HG03521 (cell line): ENCODE data around the gene HOXB7.

Experiments used
- ATAC-seq: cut with Tn5 transposase; IDR thresholded peaks from one replicate; pipeline ENCODE4 v1.9.1; 2021; ENCODE audit warnings: mild to moderate bottlenecking, moderate library complexity; ENCODE audit not compliant: unreplicated experiment

Gene HOXB7

GRCh38 chr17:48611213-48611612 is 396 bp upstream of the HOXB7 start:
- ATAC-seq = no peak

DNA sequence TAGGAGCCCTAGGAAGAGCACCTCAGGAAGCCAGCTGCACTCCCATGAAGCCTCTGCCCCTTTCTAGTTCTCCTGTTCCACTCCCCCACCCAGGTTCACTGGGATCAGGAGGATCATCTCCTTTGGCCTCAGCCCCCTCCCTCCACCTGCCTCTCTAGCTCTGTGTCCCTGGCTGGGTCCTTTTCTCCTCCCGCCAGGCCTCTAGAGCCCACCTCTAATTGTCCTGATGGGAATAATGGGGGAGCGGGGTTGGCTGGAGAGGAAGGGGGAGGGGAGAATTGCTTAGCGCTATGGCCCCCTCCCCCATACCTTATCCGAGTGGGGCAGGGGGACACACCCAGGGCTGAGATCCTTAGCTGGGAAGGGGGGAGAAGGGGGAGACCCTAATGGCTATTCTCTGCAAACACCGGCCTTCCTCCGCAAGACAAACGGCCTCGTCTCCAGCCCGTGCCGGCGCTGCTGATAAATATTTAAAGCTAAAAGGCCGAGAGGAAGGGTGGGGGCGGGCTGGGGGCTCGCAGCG is 997 bp downstream of the HOXB7 start:
- ATAC-seq = no peak

DNA sequence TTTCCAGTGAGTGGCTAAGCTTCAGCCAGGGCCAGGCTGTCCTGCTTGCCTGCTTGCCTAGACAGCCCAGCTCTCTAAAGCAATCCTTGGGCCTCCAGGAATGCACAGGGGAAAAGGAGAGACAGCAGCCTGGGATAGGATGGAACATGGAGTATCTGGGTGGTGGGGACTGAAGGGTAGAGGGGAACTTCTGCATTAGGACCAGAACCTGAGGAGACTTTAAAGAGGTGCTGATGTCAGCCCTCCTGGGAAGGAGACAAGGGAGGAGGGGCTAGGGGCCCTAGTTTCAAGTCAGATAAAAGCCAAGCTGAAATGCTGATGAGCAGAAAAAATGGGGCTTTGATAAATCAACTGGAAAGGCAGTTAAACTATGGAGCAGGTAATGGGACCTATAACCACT is 1.8 kb downstream of the HOXB7 start:
- no peak for ATAC-seq

GRCh38 chr17:48608494-48608834 is 2.4 kb downstream of the HOXB7 start:
- ATAC-seq = no peak

- ATAC-seq = no peak
Measured at GRCh38 chr17:48606892-48607614, 3.8 kb downstream of the HOXB7 start.

- no peak for ATAC-seq
Measured at GRCh38 chr17:48605991-48606891, 4.6 kb downstream of the HOXB7 start.

DNA sequence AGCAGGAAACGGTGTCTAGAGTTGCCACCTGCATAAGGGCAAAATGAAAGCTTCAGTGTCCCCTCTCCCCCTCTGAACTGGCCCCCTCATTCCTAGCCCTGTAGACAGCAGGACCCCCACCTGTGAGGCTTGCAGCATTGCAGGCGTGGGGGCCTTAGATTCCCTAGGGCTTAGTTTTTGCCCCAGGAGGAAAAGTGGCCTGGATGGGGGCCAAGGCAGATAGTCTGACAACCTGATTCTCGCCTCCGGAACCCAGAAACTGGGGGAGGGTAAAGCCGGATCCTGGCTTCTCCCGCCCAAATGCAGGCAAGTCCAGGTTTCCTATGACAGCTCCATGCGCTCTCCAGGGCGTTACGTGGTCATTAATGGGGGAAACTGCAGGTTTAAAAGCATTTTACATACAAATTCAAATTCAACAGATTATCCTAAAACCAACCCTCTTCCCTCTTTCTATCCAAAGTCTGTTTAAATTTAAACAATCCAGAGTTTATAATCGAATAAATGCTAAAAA is 5.4 kb downstream of the HOXB7 start:
- ATAC-seq = no peak

GRCh38 chr17:48604770-48605329 is 6.0 kb downstream of the HOXB7 start, which contains the start of gene HOXB6:
TSS of gene HOXB6 (minus strand) at chr17:48604986. CDS start at chr17:48598150, 6,836 bp downstream.
- ATAC-seq = no peak

- no peak for ATAC-seq
Measured at GRCh38 chr17:48603959-48604769, 6.7 kb downstream of the HOXB7 start.

- ATAC-seq = no peak
Measured at GRCh38 chr17:48601539-48602425, 9.0 kb downstream of the HOXB7 start.

DNA sequence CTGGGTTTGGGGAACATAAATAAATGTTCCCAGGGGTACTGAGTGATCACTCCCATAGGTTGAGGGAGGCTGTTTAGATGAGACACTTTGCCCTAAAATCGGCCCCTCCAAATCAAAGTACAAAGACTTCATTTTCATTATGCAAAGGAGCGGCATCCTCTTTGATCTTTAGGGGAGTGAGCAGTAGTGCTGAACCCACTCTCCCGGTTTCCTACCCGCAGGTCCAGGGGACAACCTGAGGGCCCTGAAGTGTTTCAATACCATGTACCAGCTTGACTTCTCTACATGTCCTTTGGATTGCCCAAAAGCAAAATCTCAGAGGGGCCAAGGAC is 9.6 kb downstream of the HOXB7 start:
- no peak for ATAC-seq

- ATAC-seq = no peak
Measured at GRCh38 chr17:48600244-48601098, 10.3 kb downstream of the HOXB7 start.

- ATAC-seq = no peak
Measured at GRCh38 chr17:48599354-48599753, 11.5 kb downstream of the HOXB7 start.

DNA sequence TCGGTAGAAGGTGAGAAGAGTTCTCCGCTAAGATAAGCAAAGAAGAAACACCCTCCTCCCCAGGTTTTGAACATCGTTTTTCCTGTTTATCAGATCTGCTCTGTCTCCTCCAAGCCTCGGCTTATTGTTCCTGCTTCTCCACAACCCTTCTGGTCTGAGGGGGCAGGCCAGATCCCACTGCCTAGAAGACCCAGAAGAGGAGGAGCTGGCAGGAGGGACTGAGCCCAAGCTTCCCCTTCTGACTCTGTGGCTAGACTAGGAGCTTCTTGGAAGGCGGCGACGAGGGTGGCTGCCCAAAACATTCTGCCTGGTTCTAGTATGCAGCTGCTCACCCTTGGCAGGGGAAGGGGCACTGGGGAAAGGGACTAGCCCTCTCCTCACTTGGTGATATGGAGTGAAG is 12.1 kb downstream of the HOXB7 start:
- ATAC-seq = no peak

- ATAC-seq = peak; percentile 40
Measured at GRCh38 chr17:48597778-48598631, 12.8 kb downstream of the HOXB7 start.

GRCh38 chr17:48597528-48597777 is 13.4 kb downstream of the HOXB7 start:
- no peak for ATAC-seq

DNA sequence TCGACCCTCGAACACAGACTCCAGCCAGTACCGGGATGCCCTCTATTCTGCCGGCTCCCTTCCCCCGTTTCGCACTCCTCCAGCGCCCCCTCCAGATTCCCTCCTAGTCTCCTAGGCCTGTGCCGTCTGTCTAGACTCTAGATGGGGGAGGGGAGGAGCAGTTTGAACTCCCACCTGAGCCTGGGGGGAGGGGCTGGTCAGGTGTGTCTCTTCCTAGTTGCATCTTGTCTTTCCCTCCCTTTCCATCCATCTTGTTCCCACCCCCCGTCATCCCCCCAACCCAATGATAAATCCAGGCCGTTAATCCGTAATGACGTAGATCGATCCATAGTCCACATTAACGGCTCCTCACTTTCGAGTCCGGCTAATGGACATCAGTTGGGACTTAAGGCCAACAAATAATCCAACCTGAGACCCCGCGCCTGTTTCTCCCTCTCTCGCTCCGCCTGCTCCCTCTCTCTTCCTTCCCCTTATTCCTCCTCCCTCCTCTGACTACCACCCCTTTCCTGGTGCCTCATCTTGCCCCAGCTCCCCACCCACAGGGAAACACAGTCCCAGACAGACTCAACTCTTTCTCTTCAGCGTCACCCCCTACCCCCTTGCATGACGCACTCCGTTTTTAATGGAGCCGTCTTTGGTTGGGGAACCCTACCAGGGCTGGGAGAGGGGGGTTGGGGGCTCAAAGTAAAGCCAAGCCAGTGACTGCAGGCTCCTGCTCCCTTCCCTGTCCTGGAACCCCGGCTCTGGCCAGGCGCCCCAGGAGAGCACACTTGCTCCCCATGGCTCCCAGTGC is 13.9 kb downstream of the HOXB7 start:
- no peak for ATAC-seq
